DMS153 treated with DMSO at 0.1 percent for 48 hours (cell line): ENCODE measurements around the gene ZNF184.
A peak's percentile ranks its signal among the peaks of the same experiment; 100 is the strongest.

Experiments used
- DNase-seq: peaks from one replicate; lab custom pipeline; 2025; ENCODE audit not compliant: unreplicated experiment; lab: John Stamatoyannopoulos, UW

The ZNF184 gene

DNA sequence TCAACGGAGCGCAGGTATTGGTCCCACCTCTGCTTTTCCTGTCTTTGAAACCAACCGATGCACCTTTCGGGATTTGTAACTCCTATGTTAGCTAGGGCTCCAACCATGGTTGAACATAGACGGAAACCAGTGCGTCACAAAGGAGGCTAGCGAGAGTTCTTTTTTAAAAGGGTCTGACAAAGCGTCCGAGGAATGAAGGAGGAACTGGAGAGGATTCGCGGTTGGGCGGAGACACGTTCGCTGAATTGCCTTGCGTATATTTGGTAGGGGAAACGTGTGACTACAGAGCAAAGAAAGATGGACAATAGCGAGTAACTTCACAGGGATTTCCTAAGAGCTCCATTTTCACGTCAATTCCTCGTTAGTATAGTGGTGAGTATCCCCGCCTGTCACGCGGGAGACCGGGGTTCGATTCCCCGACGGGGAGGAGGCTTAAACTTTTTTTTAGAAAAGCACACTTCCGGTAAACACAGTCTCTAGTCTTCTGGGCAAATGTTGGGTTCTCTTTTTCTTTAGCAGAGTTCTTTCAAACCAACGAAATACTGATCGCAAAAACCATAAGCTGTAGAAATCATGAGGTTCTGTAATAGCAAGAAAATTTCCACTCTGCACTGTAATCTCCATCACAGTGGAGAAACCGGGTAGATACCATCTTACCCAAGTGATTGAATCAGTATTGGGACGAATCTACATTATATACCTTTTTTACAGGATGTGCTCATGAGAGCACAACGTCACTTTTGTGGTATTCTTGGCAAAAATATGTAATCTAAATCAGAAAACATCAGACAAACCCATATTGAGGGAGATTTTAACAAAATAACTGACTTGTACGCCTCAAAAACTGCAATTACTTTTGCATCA is 6.6 kb upstream of the ZNF184 start:
- peak; percentile 52 for DNase-seq

DNA sequence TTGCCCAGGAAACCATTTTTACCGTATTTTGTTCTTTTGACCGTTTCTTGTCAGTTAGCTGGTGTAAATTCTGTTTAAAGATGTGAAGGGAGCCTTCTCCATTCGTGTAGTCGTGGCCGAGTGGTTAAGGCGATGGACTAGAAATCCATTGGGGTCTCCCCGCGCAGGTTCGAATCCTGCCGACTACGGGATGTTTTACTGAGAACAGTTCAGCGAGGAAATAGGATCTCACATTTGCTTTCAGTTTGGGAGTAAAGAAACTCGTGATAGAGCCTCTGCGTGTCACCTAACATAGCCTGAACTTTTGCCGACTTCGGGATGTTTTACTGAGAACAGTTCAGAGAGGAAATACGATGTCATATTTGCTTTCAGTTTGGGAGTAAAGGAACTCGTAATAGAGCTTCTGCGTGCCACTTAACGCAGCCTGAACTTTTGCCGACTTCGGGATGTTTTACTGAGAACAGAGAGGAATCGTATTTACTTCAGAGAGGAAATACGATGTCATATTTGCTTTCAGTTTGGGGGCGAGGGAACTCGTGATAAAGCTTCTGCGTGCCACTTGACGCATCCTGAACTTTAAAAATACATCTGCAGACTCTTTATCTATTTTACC is 5.9 kb upstream of the ZNF184 start:
- DNase-seq = peak; percentile 35

DNA sequence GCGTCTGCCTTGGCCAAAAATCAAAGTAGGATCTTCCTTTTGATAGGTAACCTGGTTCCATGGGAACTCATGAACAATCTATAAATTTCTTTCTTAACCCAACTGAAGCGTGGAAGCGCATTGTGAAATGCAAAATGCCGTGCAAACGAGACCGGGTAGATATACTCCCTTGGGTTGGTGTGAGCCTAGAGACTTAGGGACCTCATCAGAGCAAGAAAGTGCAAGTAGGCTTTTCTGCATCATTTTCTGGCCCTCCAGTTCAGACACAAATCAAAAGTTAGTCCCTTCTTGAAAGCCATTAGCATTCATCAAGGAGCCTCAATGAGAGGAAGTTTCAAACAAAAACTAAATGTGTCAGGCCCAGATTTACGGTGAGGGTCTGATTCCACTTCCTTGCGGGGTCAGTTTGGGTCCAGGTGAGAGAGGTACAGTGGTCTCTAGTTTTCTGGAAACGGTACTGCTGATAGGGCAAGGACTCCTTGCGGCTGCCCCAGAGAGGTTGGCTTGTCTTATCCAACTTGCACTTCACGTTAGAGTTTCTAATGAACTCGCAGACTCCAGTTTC is 5.3 kb upstream of the ZNF184 start:
- no peak for DNase-seq

DNA sequence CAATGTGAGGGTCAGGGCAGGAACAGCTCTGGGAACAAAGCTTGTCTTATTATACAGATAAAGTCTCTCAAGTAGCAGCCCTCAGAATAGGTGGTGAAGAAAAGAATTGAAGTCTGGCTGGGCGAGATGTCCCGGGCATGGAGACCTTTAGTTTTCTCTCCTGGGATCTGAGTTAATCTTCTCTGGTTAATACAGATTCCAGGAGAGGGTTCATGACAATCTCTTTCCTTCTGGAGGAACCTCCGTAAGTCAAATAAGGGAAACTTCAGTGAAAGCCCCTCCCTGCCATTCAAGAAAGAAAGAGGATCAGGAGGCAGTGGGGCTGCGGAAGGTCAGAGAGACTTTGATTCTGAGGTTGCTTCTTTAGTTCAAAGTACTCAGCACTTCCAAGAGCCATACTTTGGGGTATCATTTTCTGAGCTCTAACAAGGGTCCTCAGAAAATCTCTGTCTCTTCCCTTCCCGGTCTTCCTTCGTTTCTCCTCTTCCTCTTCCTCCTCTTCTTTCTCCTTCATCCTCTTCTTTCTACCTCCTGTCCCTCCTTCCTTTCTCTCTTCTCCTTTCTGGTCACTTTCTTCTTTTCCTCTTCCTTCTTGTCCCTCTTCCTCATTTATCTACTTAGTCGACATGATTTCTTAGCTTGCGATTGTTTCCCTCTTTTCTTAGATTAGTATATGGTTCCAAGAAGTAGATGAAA is 4.6 kb upstream of the ZNF184 start:
- DNase-seq = no peak

DNA sequence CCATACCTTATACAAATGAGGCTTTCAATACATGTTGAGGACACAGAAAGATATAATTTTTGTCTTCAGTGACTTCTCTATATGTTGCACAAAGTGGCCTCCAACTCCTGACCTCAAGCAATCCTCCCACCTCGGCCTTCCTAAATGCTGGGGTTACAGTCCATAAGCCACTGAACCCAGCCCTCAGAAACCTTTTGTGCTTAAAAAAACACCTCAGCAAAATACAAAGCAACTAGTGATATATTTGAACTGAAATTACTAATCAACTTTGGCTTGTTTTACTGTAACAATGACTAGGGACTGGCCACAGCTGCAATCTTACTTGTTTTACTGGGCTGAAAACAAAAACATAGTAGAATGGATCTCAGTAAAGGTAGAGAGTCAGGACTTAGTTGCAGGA is 3.2 kb upstream of the ZNF184 start:
- no peak for DNase-seq

DNA sequence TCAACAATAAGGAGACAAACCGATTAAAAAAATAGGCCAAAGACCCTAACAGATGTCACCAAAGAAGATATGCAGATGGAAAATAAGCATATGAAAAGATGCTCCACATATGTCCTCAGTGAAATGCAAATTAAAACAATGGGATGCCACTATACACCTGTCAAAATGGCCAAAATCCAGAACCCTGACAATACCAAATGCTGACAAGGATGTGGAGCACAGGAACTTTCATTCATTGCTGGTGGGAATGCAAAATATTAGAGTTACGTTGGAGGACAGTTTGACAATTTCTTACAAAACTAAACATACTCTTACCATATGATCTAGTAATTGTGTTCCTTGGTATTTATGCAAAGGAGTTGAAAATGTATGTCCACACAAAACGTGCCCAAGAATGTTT is 1.8 kb upstream of the ZNF184 start:
- no peak for DNase-seq

DNA sequence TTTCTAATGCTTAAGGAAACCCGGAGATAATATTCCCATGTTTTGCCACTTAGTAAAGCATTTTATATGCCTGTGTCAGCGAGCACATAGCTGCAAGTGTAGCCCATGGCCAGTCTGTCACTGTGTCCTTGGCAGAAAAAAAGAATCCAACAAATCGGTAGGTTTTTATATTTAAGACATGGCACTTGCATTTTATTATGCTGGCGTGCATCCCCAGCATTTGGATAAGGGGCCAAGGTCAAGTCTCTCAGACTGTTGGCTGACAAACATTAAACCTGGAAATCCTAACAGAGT is 1.2 kb upstream of the ZNF184 start:
- DNase-seq = no peak

DNA sequence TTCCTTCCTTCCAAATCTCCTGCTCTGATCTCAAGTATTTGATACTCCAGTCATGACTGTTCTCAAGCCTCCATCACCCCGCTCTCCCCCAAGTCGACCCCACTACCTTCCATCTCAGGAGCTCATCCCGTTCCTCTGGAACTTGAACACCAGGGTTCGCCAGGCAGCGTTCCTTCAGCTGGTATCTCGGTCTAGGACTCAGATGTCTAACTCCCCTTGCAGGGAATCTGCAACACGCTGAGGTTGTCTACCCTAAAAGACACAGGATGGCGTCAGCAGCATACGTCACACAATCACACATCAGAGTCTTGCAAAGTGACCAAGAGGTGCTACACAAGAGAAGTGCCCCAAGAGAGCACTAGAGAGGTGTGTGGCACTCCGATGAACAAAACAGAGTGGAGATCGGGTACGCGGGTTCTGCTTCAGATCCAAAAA is 706 bp downstream of the ZNF184 start:
- peak; percentile 71 for DNase-seq

DNA sequence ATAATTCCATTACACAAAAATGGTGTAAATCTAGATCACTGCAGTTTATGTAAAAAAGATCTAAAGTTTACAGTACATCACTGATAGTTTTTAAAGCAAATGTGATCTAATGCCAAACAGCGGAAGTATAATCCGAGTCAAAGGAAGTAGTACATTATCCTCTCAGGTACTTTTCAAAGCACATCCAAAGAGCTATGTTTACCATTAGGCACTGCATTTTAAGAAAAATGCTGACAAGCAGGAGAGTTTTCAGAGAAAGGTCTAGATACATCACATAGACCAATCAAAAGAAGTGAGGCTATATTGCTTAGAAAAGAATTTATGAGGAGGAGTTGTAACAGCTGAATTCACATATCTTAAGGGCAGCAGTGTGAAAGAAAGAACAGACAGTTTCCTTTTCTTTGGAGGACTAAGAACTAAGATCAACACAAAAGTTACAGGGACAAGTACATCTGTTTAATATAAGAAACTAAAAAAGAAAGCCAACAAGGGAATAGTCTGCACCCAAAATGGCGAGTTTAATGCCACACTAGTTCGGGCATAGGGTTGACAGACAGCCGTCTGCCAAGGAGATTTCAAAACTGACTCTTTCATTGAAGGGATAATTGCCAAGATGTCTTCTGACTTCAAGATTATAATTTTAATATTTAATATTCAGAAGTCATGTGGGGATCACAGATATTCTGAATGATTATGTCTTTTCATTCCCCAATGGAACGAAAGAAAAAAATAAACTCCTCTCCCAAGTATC is 1.4 kb downstream of the ZNF184 start:
- DNase-seq = no peak

DNA sequence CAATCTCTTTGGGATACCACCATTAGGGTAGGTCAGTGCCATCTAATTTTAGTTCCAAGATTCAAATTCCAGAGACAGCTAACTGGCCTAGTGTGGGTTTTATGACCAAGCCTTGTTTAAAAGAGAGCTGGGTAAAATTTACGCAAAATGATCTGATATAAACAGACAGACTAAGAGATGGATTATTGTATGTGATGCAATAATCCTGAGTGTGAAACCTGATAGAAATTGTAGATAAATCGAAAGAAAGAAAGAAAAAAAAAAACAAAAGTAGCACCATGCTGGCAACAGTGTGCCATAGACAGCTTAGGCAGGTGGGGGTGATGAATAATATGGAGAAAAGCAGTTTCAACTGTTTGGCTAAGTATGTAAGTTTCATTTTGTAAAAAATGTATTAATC is 2.9 kb downstream of the ZNF184 start:
- no peak for DNase-seq

DNA sequence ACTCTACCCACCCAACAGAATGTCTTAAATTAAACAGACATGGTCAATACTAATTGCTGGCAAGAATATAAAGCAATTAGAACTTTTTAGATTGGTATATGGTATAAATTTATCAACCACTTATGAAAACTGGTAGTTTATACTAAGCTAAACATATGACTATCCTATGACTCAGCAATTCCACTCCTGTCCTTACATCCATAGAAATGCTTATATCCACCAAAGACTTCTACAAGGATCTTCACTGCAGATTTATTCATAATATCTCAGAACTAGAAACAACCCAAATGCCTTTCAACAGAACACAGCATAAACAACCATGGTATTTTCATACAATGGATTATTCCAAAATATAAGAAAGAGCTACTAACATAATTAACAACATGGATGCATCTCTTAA is 4.6 kb downstream of the ZNF184 start:
- no peak for DNase-seq

DNA sequence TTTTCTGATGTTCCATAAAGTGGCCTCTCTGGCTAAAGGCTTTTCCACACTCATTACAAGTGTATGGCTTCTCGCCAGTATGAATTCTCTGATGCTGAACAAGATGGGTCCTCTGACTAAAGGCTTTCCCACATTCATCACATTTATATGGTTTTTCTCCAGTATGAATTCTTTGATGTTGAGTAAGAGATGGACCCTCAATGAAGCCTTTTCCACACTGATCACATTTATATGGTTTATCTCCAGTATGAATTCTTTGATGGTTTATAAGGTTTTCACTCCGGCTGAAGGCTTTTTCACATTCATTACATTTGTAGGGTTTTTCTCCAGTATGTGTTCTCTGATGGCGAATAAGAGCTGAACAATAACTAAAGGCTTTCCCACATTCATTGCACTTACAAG is 20.4 kb downstream of the ZNF184 start:
- DNase-seq = no peak

DNA sequence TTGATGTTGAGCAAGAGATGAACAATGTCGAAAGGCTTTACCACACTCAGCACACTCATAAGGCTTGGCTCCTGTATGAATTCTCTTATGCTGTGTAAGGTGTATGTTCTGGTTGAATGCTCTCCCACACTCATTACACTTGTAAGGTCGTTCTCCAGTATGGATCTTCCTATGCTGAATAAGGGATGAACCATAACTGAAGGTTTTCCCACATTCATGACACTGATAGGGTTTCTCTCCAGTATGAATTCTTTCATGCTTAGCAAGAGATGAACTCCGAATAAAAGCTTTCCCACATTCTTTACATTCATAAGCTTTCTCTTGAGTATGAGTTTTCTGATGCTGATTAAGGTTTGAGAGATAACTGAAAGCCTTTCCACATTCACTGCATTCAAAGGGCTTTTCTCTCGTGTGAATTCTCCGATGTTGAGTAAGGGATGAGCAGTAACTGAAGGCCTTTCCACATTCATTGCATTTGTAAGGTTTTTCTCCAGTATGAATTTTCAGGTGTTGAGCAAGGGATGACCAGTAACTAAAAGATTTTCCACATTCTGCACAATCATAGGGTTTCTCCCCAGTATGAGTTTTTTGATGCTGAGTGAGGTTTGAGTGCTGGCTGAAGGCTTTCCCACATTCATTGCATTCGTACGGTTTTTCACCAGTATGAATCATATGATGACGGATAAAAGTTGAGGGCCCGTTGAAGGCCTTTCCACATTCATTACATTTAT is 21.1 kb downstream of the ZNF184 start:
- DNase-seq = no peak

DNA sequence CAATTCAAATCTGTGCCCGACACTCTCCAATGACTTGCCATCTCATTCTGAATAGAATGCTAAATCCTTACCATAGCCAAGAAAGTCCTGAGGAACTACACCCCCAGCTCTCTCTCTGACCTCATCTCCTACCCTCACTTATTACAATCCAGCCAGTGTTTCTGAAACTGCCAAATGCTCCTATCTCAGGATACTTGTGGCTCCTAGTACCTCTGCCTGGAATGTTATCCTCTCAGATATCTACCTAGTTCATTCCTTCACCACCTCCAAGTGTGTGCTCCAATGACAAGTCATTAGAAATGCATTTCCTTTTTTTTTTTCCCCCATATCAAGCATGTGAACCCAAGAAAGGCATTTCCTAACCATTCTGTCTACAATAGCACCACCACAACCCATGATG is 24.4 kb downstream of the ZNF184 start:
- no peak for DNase-seq

DNA sequence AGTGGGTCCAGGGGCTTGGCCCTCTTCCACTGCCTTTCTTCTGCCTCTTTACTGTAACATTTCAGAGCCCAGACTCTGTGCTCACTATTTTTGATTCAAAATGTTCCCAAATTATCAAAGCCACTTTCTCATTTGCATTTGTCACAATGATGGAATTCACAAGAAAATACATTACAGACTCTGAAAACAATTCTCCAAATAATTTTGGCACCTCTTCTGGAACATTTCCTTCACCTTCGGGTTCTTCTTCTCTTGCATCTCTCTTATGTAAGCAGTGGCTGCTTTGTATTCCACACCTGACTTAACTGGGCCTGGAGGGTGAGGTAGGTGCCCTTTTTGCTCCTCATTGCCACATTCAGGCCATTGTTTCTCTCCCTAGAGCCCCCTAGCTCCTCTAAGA is 30.0 kb downstream of the ZNF184 start:
- no peak for DNase-seq

DNA sequence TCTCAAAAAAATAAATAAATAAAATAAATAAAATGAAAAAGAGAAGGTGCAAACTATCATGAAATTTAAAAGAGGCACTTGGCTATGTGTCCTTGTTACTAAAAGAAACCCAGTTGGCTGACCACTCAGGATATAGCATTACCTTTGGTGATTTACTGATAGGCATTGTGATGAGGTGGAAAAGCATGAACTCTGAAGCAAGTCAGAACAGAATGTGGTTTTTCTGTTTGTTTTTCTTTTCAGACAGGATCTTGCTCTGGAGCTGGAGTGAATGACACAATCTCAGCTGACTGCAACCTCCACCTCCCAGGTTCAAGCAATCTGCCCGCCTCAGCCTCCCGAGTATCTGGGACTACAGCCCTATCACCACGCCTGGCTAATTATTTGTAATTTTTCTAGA is 31.9 kb downstream of the ZNF184 start:
- no peak for DNase-seq

DNA sequence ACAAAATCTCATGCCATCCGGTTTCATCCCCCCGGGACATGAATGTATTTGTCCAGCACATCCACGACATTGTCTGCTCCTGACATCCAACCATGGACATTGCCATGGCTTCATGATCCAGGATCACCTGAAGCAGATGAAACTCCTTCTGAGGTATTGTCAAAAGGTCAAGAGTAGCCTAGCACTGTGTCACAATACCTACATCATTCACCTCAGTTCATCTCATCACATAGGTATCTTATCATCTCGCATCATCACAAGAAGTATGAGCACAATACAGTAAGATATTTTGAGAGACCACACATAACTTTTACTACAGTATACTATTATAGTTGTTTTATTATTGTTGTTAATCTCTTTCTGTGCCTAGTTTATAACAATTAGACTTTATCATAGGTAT is 33.5 kb downstream of the ZNF184 start:
- DNase-seq = no peak

DNA sequence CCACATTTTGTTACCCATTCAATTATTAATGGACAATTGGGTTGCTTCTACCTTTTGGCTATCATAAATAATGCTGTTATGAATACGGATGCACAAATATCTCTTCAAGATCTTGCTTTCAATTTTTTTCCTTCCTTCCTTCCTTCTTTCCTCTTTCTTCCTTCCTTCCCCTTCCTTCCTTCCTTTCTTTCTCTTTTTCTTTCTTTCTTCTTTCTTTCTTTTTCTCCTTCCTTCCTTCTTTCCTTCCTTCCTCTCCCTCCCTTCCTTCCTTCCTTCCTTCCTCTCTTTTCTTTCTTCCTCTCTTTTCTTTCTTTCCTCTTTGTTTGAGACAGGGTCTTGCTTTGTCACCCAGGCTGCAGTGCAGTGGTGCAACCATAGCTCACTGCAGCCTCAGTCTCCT is 39.2 kb downstream of the ZNF184 start:
- DNase-seq = no peak

DNA sequence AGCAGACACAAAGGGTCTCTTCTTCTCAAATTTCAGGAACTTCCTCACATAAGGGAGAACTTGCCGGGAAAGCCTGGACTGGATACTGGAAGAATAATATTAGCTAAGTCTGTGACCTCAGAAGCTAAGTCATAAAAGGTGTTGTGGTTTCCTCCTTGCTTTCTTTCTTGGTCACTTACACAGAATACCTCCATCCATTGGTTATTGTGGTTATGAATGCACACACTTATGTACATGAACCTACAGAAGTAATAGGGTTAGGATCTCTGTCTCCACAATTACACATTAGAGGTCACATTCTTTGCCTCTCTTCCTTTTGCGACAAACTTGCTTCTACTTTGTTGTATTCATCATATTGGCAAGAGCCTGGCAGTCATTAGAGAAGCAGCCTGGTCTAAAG is 43.9 kb downstream of the ZNF184 start:
- no peak for DNase-seq

DNA sequence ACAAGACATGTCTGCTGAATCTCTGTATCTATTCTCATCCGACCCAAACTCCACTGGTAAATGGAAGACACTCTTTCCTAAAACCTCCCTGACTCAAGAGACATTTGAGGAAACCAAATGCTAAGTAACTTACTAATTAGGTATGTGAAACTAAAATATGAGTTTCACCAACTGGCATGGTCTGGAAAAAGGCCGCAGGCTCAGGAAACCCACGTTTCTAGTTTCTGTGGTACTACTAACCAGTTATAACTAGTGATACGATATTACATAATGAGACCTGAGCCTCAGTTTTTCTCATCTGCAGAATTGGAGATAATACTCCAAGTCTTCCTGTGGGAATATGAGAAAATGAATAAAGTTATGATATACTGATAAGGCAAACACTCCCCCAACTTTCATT is 44.4 kb downstream of the ZNF184 start:
- DNase-seq = no peak
